Endothelial cell of umbilical vein (primary cell): ENCODE results near the gene NRSN1. TPM values are rescaled to one million over a fixed set of nuclear protein-coding genes. Genes with fewer than 3 reads are reported as not detected.

Source experiments
- BruUV-seq: library from RNA; stranded (reverse); fragments of 400-500 nt; replicated peaks from 2 replicates; lab custom pipeline; 2021; lab: Mats Ljungman, UMichigan
- CTCF ChIA-PET: fragments of 300-600, 350-600 bp; sonication (Branson Sonifier 250); formaldehyde crosslinking; loops from one replicate; lab custom pipeline; 2021; ENCODE audit warnings: antibody characterized with exemption, inconsistent platforms; lab: Charles Lee
- POLR2A ChIA-PET: fragments of 300-600, 350-600 bp; sonication (Branson Sonifier 250); formaldehyde crosslinking; loops from one replicate; lab custom pipeline; 2021; ENCODE audit warnings: antibody characterized with exemption, inconsistent platforms; lab: Charles Lee
- DNase-seq: peaks from one replicate; pipeline ENCODE4 v3.0.0-alpha.2; 2011; ENCODE audit warnings: low read depth, low spot score
- FAIRE-seq: peaks from 2 replicates; lab custom pipeline; 2011; peaks lifted over from hg19 to GRCh38; lab: Jason Lieb, UNC
- H2AFZ ChIP-seq: 2 replicates; pipeline ENCODE4 v1.6.0; 2012; ENCODE audit warnings: low read depth, low read length, control low read depth, inconsistent platforms
- H3K27ac ChIP-seq: 2 replicates; pipeline ENCODE4 v1.5.1; 2011; ENCODE audit warnings: low read depth, mild to moderate bottlenecking, control low read depth, low read length, moderate library complexity; ENCODE audit not compliant: insufficient read depth
- H3K27me3 ChIP-seq, 2 experiments: 2 replicates each; pipeline versions ENCODE4 v1.6.0 to v1.6.1; 2011; ENCODE audit warnings: low read length in 2 of 2, mixed read lengths in 1 of 2; ENCODE audit not compliant: control insufficient read depth in 2 of 2, insufficient read depth in 2 of 2
- H3K36me3 ChIP-seq, 2 experiments: 2 replicates in 1 of 2; 3 replicates in 1 of 2; pipeline ENCODE4 v1.5.1; 2011; ENCODE audit warnings: low read length in 2 of 2, mild to moderate bottlenecking in 1 of 2, moderate library complexity in 1 of 2; ENCODE audit not compliant: control insufficient read depth in 2 of 2, insufficient read depth in 2 of 2; ENCODE audit errors: extremely low read depth in 1 of 2
- H3K4me1 ChIP-seq: 3 replicates; pipeline ENCODE4 v1.5.1; 2011; ENCODE audit warnings: mild to moderate bottlenecking, low read length; ENCODE audit not compliant: control insufficient read depth, insufficient read depth; ENCODE audit errors: extremely low read depth
- H3K4me2 ChIP-seq: 2 replicates; pipeline ENCODE4 v1.6.1; 2011; ENCODE audit warnings: low read length, control low read depth, mixed read lengths; ENCODE audit not compliant: insufficient read depth
- H3K4me3 ChIP-seq, 3 experiments: fragments of 200-600 bp in 1 of 3; sonication (generic), shearing (Covaris generic) in 1 of 3; replicated peaks in 1 of 3; 2 replicates each; pipeline ENCODE4 v1.5.1; 2011 to 2016; ENCODE audit warnings: control low read depth in 3 of 3, low read length in 3 of 3, mild to moderate bottlenecking in 2 of 3, inconsistent platforms in 1 of 3, low read depth in 1 of 3, moderate library complexity in 1 of 3; ENCODE audit not compliant: insufficient read depth in 1 of 3
- H3K79me2 ChIP-seq: 2 replicates; pipeline ENCODE4 v1.6.0; 2012; ENCODE audit warnings: low read length, inconsistent platforms; ENCODE audit not compliant: control insufficient read depth, insufficient read depth
- H3K9ac ChIP-seq: replicated peaks from 2 replicates; pipeline ENCODE3; 2011; ENCODE audit warnings: low read length, control low read depth; ENCODE audit not compliant: insufficient read depth; ENCODE audit errors: extremely low read depth
- H3K9me1 ChIP-seq: replicated peaks from 3 replicates; pipeline ENCODE4 v1.6.0; 2011; ENCODE audit warnings: mild to moderate bottlenecking, low read length; ENCODE audit not compliant: control insufficient read depth, insufficient read depth; ENCODE audit errors: extremely low read depth
- H3K9me3 ChIP-seq: replicated peaks from 2 replicates; pipeline ENCODE4 v1.5.1; 2012; ENCODE audit warnings: low read length, inconsistent platforms; ENCODE audit not compliant: control insufficient read depth, insufficient read depth
- H4K20me1 ChIP-seq: replicated peaks from 2 replicates; pipeline ENCODE3; 2011; ENCODE audit warnings: mild to moderate bottlenecking, low read length; ENCODE audit not compliant: control insufficient read depth, insufficient read depth; ENCODE audit errors: extremely low read depth
- EZH2 ChIP-seq: IDR thresholded peaks from 2 replicates; pipeline ENCODE4 v1.6.1; 2012; ENCODE audit warnings: borderline replicate concordance, low read depth, mild to moderate bottlenecking, moderate library complexity, low read length, inconsistent platforms; ENCODE audit not compliant: severe bottlenecking
- FOS ChIP-seq: IDR thresholded peaks from 2 replicates; pipeline ENCODE4 v1.6.1; 2011; ENCODE audit warnings: mild to moderate bottlenecking, low read length, moderate library complexity, borderline replicate concordance; ENCODE audit not compliant: insufficient read depth
- GATA2 ChIP-seq: IDR thresholded peaks from 2 replicates; pipeline ENCODE4 v1.7.0; 2011; ENCODE audit warnings: low read depth, mild to moderate bottlenecking, moderate library complexity, mixed read lengths, low read length; ENCODE audit not compliant: insufficient read length, insufficient read depth
- JUN ChIP-seq: IDR thresholded peaks from 2 replicates; pipeline ENCODE4 v1.6.1; 2011; ENCODE audit warnings: borderline replicate concordance, low read depth; ENCODE audit not compliant: insufficient read length, insufficient read depth
- MYC ChIP-seq: IDR thresholded peaks from one replicate; pipeline ENCODE4 v1.6.1; 2011; ENCODE audit warnings: mild to moderate bottlenecking, low read depth, low read length
- POLR2A ChIP-seq: IDR thresholded peaks from 2 replicates; pipeline ENCODE4 v1.6.1; 2012; ENCODE audit warnings: low read depth, mild to moderate bottlenecking, control low read depth, low read length
- POLR2AphosphoS5 ChIP-seq: IDR thresholded peaks from 2 replicates; pipeline ENCODE4 v1.6.1; 2012; ENCODE audit warnings: low read depth, mild to moderate bottlenecking, control low read depth, low read length, moderate library complexity; ENCODE audit not compliant: insufficient read depth
- dilution Hi-C: fragments of 300-500 bp; cut with MboI; formaldehyde crosslinking; loops from one replicate; pipeline ENCODE4 v1.15.0; 2019; ENCODE audit warnings: low sequenced_read_pairs; ENCODE audit not compliant: extremely low pct_ligation_motif_present
- intact Hi-C: fragments of 100-400 bp; cut with micrococcal nuclease; formaldehyde crosslinking; loops from one replicate; pipeline ENCODE4 v1.10.0; 2022
- polyA plus RNA-seq, 4 experiments: library from polyadenylated mRNA; depleted of rRNA in 3 of 4; stranded (reverse) in 3 of 4; unstranded in 1 of 4; fragments of >200 nt; gene quantifications; 2 replicates each; pipeline versions ENCODE4 v1.2.1 to v1.2.3, GENCODE V29; 2011 to 2012; ENCODE audit warnings: missing spikeins in 1 of 4
- total RNA-seq: library from RNA; stranded (reverse); gene quantifications from 2 replicates; pipeline ENCODE4 v1.2.3, GENCODE V29; 2021
- TF ChIP-seq, protein P1 (sequence below), 2 donors: IDR thresholded peaks; 1 replicate in 1 of 2; 2 replicates in 1 of 2; pipeline ENCODE4 v1.5.1; 2011; ENCODE audit warnings: low read length in 2 of 2, mild to moderate bottlenecking in 2 of 2, moderate library complexity in 2 of 2, control low read depth in 1 of 2, inconsistent platforms in 1 of 2, low read depth in 1 of 2; ENCODE audit not compliant: insufficient read depth in 1 of 2; ENCODE audit errors: extremely low read depth in 1 of 2
- TF ChIP-seq, protein P2 (sequence below): IDR thresholded peaks from 2 replicates; pipeline ENCODE4 v1.6.1; 2011; ENCODE audit not compliant: insufficient read depth, insufficient read length

NRSN1 gene
- total and polyA plus RNA-seq, 2 donors (not counting 3 experiments of a cell fraction or from before 2014, with no cell fraction given) = not detected

DNA sequence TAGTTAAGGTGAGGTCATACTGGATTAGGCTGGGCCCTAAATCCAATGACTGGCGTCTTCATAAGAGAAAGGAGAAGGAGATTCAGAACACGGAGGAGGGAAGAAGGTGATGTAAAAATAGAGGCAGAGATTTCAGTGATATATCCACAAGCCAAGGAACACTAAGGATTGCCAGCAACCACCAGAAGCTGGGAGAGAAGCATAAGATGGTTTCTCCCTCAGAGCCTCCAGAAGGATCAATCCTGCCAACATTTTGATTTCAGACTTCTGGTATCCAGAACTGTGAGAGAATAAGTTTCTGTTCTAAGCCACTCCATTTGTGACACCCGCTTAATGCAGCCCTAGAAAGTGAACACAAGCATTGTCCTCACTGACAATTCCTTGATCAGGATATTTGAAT, 33.6 kb upstream of the NRSN1 start:
- no peak overlapping the region for H3K9ac ChIP-seq
- no peaks in the 10 kb centered on the region for H3K79me2 ChIP-seq
- TF ChIP-seq EZH2 (no peak), GATA2 (no peak)
- ChIA-PET CTCF (no interaction called here), POLR2A (no interaction called here)
- H4K20me1 ChIP-seq = no peaks in the 10 kb centered on the region
- H3K9me3 ChIP-seq = peaks cover 3% of the 10 kb centered on the region
- no TSS peak for BruUV-seq
- intact Hi-C loops (no loop called here), dilution Hi-C loops (no loop called here)
- H3K4me1 ChIP-seq = no peaks in the 10 kb centered on the region
- H2AFZ ChIP-seq = no peak overlapping the region
- no peak overlapping the region for H3K27ac ChIP-seq
- no peaks in the 10 kb centered on the region for H3K27me3 ChIP-seq
- H3K36me3 ChIP-seq = no peaks in the 10 kb centered on the region
- H3K4me3 ChIP-seq = no peak overlapping the region
- no peak for DNase-seq
- FAIRE-seq = no peak
- H3K9me1 ChIP-seq = no peaks in the 10 kb centered on the region
- no peak overlapping the region for H3K4me2 ChIP-seq

DNA sequence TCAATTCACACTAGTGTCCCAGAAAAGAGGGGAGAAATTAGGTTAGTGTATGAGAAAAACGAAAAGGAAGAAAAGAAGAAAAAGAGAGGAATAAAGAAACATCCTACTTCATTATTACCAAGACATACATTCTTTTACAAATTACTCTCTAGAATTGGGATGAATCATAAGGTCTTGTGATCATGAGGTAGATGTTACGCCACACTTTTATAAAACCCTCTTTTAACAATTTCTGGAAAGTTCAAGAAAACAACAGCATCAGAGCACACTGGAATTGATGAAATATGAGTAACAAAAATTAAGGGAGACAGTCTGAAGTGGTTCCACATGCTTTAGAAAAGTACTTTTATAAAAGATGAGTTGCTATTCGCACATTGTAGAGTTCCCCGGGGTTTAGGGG, 32.6 kb upstream of the NRSN1 start:
- FAIRE-seq = no peak
- Histone ChIP-seq H3K9ac (no peak overlapping the region), H4K20me1 (no peaks in the 10 kb centered on the region), H3K27me3 (no peaks in the 10 kb centered on the region), H3K79me2 (no peaks in the 10 kb centered on the region), H2AFZ (no peak overlapping the region), H3K4me2 (no peak overlapping the region), H3K36me3 (no peaks in the 10 kb centered on the region), H3K27ac (no peak overlapping the region), H3K9me3 (peaks cover 3% of the 10 kb centered on the region), H3K9me1 (no peaks in the 10 kb centered on the region), H3K4me1 (no peaks in the 10 kb centered on the region), H3K4me3 (no peak overlapping the region)
- CTCF ChIA-PET = no interaction called here
- intact Hi-C loops = no loop called here
- TF ChIP-seq GATA2 (no peak), POLR2A (no peak), FOS (no peak), POLR2AphosphoS5 (no peak), EZH2 (no peak), JUN (no peak), MYC (no peak)
- TF ChIP-seq, protein P1, sequence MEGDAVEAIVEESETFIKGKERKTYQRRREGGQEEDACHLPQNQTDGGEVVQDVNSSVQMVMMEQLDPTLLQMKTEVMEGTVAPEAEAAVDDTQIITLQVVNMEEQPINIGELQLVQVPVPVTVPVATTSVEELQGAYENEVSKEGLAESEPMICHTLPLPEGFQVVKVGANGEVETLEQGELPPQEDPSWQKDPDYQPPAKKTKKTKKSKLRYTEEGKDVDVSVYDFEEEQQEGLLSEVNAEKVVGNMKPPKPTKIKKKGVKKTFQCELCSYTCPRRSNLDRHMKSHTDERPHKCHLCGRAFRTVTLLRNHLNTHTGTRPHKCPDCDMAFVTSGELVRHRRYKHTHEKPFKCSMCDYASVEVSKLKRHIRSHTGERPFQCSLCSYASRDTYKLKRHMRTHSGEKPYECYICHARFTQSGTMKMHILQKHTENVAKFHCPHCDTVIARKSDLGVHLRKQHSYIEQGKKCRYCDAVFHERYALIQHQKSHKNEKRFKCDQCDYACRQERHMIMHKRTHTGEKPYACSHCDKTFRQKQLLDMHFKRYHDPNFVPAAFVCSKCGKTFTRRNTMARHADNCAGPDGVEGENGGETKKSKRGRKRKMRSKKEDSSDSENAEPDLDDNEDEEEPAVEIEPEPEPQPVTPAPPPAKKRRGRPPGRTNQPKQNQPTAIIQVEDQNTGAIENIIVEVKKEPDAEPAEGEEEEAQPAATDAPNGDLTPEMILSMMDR (IDR thresholded peaks at IDR 0.05; ENCODE audit: extremely low read depth in 1 of 2, insufficient read depth in 1 of 2, low read depth in 1 of 2, low read length in 2 of 2) = no peak
- TF ChIP-seq, protein P2, sequence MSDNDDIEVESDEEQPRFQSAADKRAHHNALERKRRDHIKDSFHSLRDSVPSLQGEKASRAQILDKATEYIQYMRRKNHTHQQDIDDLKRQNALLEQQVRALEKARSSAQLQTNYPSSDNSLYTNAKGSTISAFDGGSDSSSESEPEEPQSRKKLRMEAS = no peak
- dilution Hi-C loops = no loop called here
- BruUV-seq = no TSS peak
- POLR2A ChIA-PET = interaction anchor here (0.6 kb wide), 1 partner anchor 270 kb away, joined by 3 read pairs; no protein-coding TSS in a partner anchor
- no peak for DNase-seq
